HFFc6 (cell line): ENCODE data around the gene MAST4. TPM values are rescaled to one million over a fixed set of nuclear protein-coding genes. Genes with fewer than 3 reads are reported as not detected.

ENCODE experiments used
- DNase-seq: peaks from one replicate; pipeline ENCODE4 v3.0.0-alpha.2; 2018
- H3K27ac Mint-ChIP-seq: 2 replicates; pipeline ENCODE4 v1.8.0; 2020; ENCODE audit warnings: mild to moderate bottlenecking, mixed read lengths
- H3K27me3 Mint-ChIP-seq: 2 replicates; pipeline ENCODE4 v1.8.0; 2021; ENCODE audit warnings: mild to moderate bottlenecking, moderate library complexity, mixed read lengths; ENCODE audit not compliant: insufficient read depth
- H3K36me3 Mint-ChIP-seq: 2 replicates; pipeline ENCODE4 v1.8.0; 2021; ENCODE audit warnings: low read depth, mixed read lengths
- H3K4me1 Mint-ChIP-seq: 2 replicates; pipeline ENCODE4 v1.8.0; 2020; ENCODE audit warnings: low read depth, mixed read lengths
- H3K4me3 Mint-ChIP-seq: 2 replicates; pipeline ENCODE4 v1.8.0; 2020; ENCODE audit warnings: mild to moderate bottlenecking, moderate library complexity, mixed read lengths
- H3K9me3 Mint-ChIP-seq: 2 replicates; pipeline ENCODE4 v1.8.0; 2020; ENCODE audit warnings: mild to moderate bottlenecking, mixed read lengths
- total RNA-seq, 6 experiments: library from RNA; stranded (reverse); fragmentation: NEBNext Ultra II Directional; extraction: Animal tissue kit (Norgen Biotek cat#: 25700); gene quantifications; 2 replicates in 1 of 6; 3 replicates in 5 of 6; pipeline ENCODE4 v1.2.3, GENCODE V29; 2021
- TF ChIP-seq, protein P1 (sequence below): fragments of 200-600 bp; sonication (generic); IDR thresholded peaks from 2 replicates; pipeline ENCODE4 v1.5.0; 2021; ENCODE audit warnings: antibody characterized with exemption, mild to moderate bottlenecking

The MAST4 gene
- total RNA-seq, 6 experiments from 2014 or later: 3.0 to 5.6 (median 3.9) TPM

DNA sequence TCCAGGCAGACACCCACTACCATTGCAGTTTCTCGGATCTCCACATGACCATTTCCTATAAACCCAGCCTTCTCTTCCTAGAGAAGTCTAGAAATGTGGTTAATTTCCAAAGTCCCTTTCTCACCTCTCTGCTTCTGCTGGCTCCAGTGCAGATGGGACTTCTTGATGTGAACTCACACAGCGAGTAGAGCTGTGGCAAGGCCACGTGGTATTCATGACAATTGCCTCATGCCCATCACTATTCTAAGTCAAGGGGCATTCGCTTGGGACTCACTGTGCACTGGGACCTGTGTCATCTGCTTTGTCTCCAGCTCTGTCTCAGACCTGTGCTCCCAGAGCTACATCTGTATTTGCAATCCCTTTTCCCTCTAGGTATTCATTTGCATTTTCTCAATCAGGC lies 594.2 kb downstream of the MAST4 start:
- DNase-seq: no peak
- TF ChIP-seq, protein P1, sequence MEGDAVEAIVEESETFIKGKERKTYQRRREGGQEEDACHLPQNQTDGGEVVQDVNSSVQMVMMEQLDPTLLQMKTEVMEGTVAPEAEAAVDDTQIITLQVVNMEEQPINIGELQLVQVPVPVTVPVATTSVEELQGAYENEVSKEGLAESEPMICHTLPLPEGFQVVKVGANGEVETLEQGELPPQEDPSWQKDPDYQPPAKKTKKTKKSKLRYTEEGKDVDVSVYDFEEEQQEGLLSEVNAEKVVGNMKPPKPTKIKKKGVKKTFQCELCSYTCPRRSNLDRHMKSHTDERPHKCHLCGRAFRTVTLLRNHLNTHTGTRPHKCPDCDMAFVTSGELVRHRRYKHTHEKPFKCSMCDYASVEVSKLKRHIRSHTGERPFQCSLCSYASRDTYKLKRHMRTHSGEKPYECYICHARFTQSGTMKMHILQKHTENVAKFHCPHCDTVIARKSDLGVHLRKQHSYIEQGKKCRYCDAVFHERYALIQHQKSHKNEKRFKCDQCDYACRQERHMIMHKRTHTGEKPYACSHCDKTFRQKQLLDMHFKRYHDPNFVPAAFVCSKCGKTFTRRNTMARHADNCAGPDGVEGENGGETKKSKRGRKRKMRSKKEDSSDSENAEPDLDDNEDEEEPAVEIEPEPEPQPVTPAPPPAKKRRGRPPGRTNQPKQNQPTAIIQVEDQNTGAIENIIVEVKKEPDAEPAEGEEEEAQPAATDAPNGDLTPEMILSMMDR: no peak
- peaks cover 6% of the 10 kb centered on the region for H3K27me3 Mint-ChIP-seq
- no peak overlapping the region for H3K4me3 Mint-ChIP-seq
- no peaks in the 10 kb centered on the region for H3K36me3 Mint-ChIP-seq
- H3K27ac Mint-ChIP-seq: no peak overlapping the region
- H3K9me3 Mint-ChIP-seq: no peaks in the 10 kb centered on the region
- peaks cover 5% of the 10 kb centered on the region for H3K4me1 Mint-ChIP-seq

DNA sequence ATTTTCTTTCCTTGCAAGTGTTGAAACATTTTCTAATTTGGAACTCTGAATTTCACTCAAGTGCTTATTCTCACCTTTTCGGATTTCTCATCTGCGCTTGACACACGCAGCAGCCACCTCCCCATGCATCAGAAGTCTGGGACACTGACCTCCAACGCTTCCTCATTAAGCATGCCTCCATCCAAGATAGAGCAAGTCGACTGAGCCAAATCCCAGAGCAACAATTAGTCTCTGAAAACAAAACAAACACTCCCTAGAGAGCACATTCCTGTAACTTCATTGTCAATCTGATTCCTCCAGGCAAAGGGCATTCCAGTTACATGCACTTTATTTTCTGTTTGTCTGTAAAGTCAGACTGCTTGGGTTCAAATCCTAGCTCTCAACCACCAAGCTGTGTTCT lies 594.7 kb downstream of the MAST4 start:
- Mint-ChIP-seq H3K9me3 (no peaks in the 10 kb centered on the region), H3K4me1 (peaks cover 5% of the 10 kb centered on the region), H3K27me3 (peaks cover 6% of the 10 kb centered on the region), H3K36me3 (no peaks in the 10 kb centered on the region), H3K27ac (no peak overlapping the region), H3K4me3 (no peak overlapping the region)
- no peak for DNase-seq
- TF ChIP-seq, protein P1: no peak

DNA sequence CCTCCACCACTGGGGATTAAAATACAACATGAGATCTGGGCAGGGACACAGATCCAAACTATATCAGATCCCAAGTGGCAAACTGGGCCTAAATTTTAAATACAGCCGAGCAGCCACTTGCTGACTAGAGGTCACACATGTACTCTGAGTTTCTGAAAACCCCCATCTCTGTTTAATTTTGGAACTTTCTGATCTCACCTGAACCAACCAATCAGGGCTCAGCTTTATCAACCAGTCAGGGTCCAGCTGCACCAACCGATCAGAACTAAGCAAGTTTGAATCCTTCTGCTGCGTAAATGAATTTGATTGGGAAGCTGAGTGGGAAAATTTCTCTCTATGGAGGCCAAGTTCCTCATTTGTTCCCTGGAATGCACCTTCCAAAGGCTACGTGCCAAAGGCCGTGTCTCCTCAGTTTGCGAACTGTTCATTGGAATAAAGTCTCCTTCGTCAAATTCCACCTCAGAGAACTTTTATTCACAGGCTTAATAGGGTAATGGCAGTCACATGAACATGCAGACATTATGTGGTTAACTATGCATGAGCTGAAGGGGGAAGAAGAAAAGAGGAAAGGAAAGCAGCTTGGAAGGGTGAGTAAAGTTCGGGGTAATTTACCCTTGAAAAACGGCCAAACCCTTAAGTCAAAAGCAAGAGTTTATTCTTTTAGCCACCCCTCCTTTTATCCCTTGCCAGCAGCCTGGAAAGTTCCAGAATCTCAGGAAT lies 596.7 kb downstream of the MAST4 start:
- Mint-ChIP-seq H3K9me3 (no peaks in the 10 kb centered on the region), H3K27me3 (peaks cover 13% of the 10 kb centered on the region), H3K27ac (no peak overlapping the region), H3K4me3 (no peak overlapping the region), H3K4me1 (peaks cover 5% of the 10 kb centered on the region), H3K36me3 (no peaks in the 10 kb centered on the region)
- TF ChIP-seq, protein P1: no peak
- DNase-seq: no peak

DNA sequence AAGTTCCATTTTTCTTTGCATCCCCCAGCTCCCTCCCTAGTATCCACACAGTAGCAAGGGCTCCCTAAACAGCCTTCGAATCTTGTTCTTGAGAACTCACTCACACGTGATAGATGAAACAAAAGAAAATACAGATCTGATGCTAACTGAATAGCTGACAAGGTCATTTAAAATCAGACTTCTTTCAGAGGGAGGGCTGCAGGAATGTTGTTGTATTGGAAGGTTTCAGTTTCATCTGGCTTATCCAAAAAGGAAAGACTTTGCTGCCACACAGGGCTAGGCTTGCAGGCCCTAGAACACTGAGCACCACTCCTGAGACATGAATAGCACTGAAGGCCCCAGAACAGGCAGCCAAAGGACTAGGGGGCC lies 597.2 kb downstream of the MAST4 start:
- Mint-ChIP-seq H3K4me1 (peaks cover 5% of the 10 kb centered on the region), H3K36me3 (no peaks in the 10 kb centered on the region), H3K27me3 (peaks cover 13% of the 10 kb centered on the region), H3K4me3 (no peak overlapping the region), H3K27ac (no peak overlapping the region), H3K9me3 (no peaks in the 10 kb centered on the region)
- TF ChIP-seq, protein P1: no peak
- DNase-seq: no peak

DNA sequence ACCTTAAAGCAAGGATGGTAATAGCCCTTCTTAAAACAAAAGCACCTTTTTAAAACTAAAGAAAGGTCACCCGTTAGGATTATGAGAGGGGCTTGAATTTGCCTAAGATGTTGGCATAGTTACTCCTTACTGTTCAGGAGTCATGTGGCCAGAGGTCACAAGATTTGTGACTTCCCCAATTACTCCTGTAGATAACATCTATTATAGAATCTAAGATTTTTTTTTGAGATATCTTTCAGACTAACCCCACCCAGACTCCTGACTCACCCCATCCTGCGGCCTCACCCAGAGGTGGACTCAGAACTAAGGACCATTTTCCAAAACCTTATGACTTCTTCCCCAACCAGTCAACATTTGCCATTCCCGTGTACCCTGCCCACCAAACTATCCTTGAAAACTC lies 598.0 kb downstream of the MAST4 start:
- Mint-ChIP-seq H3K9me3 (no peaks in the 10 kb centered on the region), H3K27me3 (peaks cover 15% of the 10 kb centered on the region), H3K36me3 (no peaks in the 10 kb centered on the region), H3K4me3 (no peak overlapping the region), H3K27ac (no peak overlapping the region), H3K4me1 (peaks cover 5% of the 10 kb centered on the region)
- TF ChIP-seq, protein P1: no peak
- DNase-seq: no peak
